ENCODE results near the gene ASTN2.

The ASTN2 gene

DNA sequence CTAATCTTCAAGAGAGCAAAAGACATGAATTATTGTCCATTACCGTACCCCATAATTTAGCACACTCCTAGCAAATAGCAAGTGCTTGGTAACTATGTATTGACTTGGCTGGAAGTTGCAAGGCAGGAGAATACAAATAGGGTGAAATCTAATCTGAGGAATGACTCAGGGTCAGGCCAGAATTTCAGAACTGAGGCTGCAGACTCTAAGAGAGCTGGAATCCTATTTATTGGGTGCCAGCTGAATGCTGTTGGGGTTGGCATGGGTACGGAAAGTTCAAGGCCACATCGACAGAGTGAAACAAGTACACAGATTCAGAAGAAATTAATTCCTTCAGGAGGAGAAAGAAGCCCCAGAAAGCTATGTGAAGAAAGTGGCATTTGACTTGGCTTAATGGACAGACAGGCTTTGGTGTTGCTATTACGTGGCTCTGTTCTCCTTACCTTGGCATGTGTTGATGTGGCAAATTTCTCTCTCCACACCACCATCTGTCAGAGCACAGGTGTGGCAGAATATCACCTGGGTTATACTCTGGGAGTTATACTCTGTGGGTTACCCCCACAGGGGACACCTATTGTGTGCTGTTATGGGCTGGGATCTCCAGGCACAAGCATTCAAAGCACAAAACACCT lies 20.9 kb upstream of the ASTN2 start:
- TF ChIP-seq, protein P1, sequence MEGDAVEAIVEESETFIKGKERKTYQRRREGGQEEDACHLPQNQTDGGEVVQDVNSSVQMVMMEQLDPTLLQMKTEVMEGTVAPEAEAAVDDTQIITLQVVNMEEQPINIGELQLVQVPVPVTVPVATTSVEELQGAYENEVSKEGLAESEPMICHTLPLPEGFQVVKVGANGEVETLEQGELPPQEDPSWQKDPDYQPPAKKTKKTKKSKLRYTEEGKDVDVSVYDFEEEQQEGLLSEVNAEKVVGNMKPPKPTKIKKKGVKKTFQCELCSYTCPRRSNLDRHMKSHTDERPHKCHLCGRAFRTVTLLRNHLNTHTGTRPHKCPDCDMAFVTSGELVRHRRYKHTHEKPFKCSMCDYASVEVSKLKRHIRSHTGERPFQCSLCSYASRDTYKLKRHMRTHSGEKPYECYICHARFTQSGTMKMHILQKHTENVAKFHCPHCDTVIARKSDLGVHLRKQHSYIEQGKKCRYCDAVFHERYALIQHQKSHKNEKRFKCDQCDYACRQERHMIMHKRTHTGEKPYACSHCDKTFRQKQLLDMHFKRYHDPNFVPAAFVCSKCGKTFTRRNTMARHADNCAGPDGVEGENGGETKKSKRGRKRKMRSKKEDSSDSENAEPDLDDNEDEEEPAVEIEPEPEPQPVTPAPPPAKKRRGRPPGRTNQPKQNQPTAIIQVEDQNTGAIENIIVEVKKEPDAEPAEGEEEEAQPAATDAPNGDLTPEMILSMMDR (IDR thresholded peaks at IDR 0.05; ENCODE audit: low read depth, low read length): no peak
- no peak overlapping the region for H3K4me3 ChIP-seq (ENCODE audit: low read depth, low read length)

DNA sequence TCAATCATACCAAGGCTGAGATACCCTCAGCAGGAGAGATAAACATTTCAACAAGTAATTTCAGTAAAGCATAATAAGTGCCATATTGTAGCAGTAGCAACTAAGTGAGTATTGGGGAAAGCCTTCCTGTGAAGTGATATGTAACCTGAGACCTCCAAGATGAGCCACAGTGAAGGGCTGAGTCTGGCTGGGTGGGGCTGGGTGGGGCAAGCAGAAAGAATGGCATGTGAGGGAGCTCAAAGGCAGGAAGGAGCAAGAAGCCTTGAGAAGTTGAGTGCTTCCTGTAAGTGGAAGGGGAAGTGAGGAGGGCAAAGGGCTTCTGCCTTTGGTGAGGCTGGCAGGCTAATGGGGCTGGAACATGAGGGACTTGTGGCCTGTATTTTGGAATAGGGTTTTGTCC lies 19.7 kb upstream of the ASTN2 start:
- TF ChIP-seq, protein P1 (IDR thresholded peaks at IDR 0.05; ENCODE audit: low read depth, low read length): no peak

DNA sequence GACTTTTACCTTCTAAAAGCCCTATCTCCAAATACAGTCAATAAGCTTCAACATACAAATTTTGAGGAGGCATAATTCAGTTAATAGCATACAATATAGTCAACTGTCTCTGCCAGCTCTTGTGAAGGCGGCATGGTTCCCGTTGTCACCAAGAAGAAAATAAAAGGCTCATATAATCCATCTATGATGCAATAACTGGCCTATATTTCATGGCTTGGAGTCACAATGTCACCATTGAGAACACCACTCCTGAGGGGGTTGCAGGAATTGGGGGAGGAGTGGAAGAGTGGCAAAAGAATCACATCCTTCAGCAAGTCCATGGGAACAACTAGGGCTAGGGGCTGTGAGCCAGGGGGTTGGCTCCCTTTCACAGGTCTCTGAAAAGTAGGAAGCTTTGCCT lies 16.0 kb upstream of the ASTN2 start:
- no peak overlapping the region for H3K4me3 ChIP-seq (ENCODE audit: low read depth, low read length)
- TF ChIP-seq, protein P1 (IDR thresholded peaks at IDR 0.05; ENCODE audit: low read depth, low read length): no peak

More for the DNA sequence above, 19.7 kb upstream of the ASTN2 start:
- no peak overlapping the region for H3K4me3 ChIP-seq (ENCODE audit: low read depth, low read length)

DNA sequence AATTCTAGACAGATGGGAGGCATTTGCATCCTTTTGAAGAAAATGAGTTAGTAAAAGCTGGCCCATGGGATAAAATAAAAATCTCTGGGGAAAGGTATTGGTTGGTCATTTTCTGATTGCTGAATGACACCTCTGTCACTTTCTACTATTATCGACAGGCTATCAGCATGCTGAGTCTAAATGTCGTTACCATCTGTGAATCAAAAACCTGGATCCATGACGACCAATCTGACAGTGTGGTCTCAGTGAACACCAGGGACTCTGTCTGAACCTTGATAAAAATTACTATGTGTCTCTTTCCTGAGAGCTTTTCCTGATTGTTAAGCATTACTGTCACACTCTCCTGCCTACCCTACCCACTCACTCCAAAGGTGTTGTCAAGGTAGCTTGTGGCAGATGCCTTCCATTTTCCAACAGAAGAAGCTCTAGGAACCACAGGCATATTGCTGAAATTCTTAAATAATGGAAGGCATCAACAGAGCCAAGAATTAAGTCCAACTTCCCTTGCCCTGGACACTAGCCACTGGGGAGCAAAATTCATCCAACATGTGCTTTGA lies 12.6 kb upstream of the ASTN2 start:
- H3K4me3 ChIP-seq (ENCODE audit: low read depth, low read length): no peak overlapping the region
- TF ChIP-seq, protein P1 (IDR thresholded peaks at IDR 0.05; ENCODE audit: low read depth, low read length): no peak

DNA sequence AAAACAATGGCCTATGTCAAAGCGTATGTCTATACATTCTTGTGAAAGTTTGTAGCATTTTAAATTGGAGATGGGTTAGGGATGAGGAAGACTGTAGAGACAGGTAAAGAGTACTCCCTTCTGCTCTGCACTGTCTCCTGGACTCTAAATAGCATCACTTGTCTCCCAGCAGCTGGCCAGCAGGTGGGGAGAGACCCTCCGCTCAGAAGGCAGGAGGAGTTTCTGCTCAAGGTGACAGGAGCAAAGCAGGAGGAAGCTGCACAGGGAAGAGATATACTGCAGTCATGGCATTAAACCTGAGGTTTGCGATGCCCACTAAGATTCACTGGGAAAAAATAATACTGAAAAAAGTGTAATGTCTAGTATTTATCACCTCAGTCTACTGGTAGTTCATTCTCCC lies 10.7 kb upstream of the ASTN2 start:
- H3K4me3 ChIP-seq (ENCODE audit: low read depth, low read length): no peak overlapping the region
- TF ChIP-seq, protein P1 (IDR thresholded peaks at IDR 0.05; ENCODE audit: low read depth, low read length): no peak

DNA sequence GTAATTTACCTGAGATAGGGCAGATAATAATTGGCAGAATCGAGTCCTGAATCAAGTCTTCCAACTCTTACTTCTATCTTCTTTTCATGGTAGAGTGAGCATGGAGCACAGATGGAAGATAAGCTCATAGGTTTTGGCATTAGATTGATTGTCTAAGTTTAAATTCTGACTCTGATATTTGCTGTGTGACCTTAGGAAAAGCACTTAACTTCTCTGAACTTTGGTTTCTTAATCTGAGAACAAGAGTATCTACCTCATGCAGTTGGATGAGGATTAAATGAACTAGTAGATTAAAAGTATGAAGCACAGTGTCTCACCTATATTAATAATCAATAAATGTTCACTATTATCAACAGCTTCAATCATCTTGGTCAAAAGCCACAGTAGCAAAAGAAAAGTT lies 9.4 kb upstream of the ASTN2 start:
- TF ChIP-seq, protein P1 (IDR thresholded peaks at IDR 0.05; ENCODE audit: low read depth, low read length): no peak
- H3K4me3 ChIP-seq (ENCODE audit: low read depth, low read length): no peak overlapping the region

DNA sequence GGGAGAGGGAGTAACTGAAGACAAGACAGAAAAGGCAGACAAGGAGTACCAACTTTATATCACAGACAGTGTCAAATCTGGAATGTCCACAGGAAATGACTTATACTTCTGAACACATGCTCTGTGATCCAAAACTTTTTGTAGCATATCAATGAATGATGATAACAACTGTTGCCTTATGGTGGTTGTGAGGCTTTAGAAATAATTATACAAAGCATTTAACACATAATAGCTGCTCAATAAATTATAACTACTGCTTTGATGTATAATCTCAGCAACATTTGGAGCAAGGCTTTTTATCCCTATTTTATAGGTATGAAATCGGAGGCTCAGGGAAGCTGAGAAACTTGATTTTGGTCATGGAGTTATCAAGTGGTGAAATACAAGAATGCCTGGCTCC lies 3.3 kb upstream of the ASTN2 start:
- TF ChIP-seq, protein P1 (IDR thresholded peaks at IDR 0.05; ENCODE audit: low read depth, low read length): no peak
- no peak overlapping the region for H3K4me3 ChIP-seq (ENCODE audit: low read depth, low read length)
